Choroid plexus epithelial cell (primary cell): ENCODE measurements around the gene GRID2.

Source experiments
- DNase-seq: peaks from one replicate; pipeline ENCODE4 v3.0.0-alpha.2; 2010; ENCODE audit warnings: low read depth
- H3K4me3 ChIP-seq: 2 replicates; pipeline ENCODE4 v1.5.1; 2011; ENCODE audit warnings: low read depth, mild to moderate bottlenecking, control low read depth, low read length, moderate library complexity
- CTCF ChIP-seq: conservative IDR thresholded peaks from 2 replicates; pipeline ENCODE4 v1.5.1; 2011; ENCODE audit warnings: low read depth, mild to moderate bottlenecking, control low read depth, inconsistent platforms, low read length, moderate library complexity

The GRID2 gene

DNA sequence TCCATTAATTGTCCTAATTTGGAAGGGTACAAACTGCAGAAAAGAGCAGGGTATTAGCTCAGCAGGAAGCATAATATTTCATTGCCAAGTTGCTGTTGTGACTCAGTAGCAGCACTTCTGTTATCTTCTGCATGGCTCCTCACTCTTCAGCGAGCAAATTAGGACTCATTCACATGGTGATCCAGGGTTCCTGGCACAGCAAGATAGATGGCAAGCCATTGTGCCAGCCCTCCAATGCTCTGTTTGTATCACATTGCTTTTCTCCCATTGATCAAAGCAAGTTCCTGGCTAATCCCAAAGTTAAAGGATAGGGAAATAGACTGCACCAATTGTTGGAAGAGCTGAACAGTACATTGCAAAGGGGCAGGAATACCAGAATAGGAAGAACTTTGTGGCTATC, 1142.3 kb downstream of the GRID2 start:
- DNase-seq, result no peak
- no peak overlapping the region for H3K4me3 ChIP-seq
- no peak for TF ChIP-seq CTCF

GRCh38 chr4:93448691-93449293, 1145.0 kb downstream of the GRID2 start:
- no peak overlapping the region for H3K4me3 ChIP-seq
- TF ChIP-seq CTCF, result no peak
- DNase-seq, result no peak

- no peak for TF ChIP-seq CTCF
- no peak overlapping the region for H3K4me3 ChIP-seq
- no peak for DNase-seq
These were observed 1148.2 kb downstream of the GRID2 start for GRCh38 chr4:93451954-93452353.

- H3K4me3 ChIP-seq, result no peak overlapping the region
- DNase-seq, result no peak
- TF ChIP-seq CTCF, result no peak
These were observed 1157.8 kb downstream of the GRID2 start for GRCh38 chr4:93461541-93461940.

DNA sequence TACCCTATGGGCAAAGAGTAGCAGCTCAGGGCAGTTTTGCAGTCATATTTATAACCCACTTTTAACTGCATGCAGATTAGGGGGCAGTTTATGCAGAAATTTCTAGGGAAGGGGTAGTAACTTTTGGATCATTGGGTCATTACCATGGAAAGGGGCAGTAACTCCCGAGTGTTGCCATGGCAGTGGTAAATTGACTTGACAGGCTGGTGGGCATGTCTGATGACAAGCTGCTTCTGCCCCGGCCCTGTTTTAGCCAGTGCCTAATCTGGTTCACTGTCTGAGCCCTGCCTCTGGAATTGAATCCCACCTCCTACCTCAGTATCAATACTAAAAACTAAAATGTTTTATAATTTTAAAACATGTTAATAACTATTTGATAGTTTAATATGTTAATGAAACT, 1162.7 kb downstream of the GRID2 start:
- TF ChIP-seq CTCF, result no peak
- DNase-seq, result no peak
- no peak overlapping the region for H3K4me3 ChIP-seq

- H3K4me3 ChIP-seq, result no peak overlapping the region
- TF ChIP-seq CTCF, result no peak
- no peak for DNase-seq
These were observed 1163.9 kb downstream of the GRID2 start for GRCh38 chr4:93467484-93468155.

- H3K4me3 ChIP-seq, result no peak overlapping the region
- TF ChIP-seq CTCF, result no peak
- no peak for DNase-seq
These were observed 1165.8 kb downstream of the GRID2 start for GRCh38 chr4:93469560-93469959.
